GM12878 (cell line): Measurements from ENCODE around the gene HNRNPLL. TPM values are rescaled to one million over a fixed set of nuclear protein-coding genes. Genes with fewer than 3 reads are reported as not detected.

Experiments used
- ATF7 ChIP-seq: fragments of 450-650 bp; IDR thresholded peaks from 2 replicates; pipeline ENCODE4 v1.6.1; 2016; ENCODE audit warnings: low read depth, mild to moderate bottlenecking
- BACH1 ChIP-seq: fragments of 450-650 bp; IDR thresholded peaks from 2 replicates; pipeline ENCODE4 v1.6.1; 2017; ENCODE audit warnings: mild to moderate bottlenecking, borderline replicate concordance
- BRCA1 ChIP-seq: IDR thresholded peaks from 2 replicates; pipeline ENCODE4 v1.6.1; 2011; ENCODE audit warnings: low read depth, low read length, improper control_type of control experiment
- CHD4 ChIP-seq: fragments of 200-600 bp; sonication (generic); IDR thresholded peaks from 2 replicates; pipeline ENCODE4 v1.6.1; 2016; ENCODE audit warnings: mild to moderate bottlenecking
- CREB1 ChIP-seq: IDR thresholded peaks from 2 replicates; pipeline ENCODE4 v1.6.1; 2012; ENCODE audit warnings: low read depth, mild to moderate bottlenecking, inconsistent platforms
- EP300 ChIP-seq, 2 experiments: fragments of 150-350 bp in 1 of 2; IDR thresholded peaks; 2 replicates each; pipeline ENCODE4 v1.6.1; 2011 to 2012; ENCODE audit warnings: low read depth in 2 of 2, low read length in 2 of 2, borderline replicate concordance in 1 of 2, improper control_type of control experiment in 1 of 2, inconsistent platforms in 1 of 2; ENCODE audit not compliant: control insufficient read depth in 1 of 2
- EZH2 ChIP-seq: IDR thresholded peaks from 2 replicates; pipeline ENCODE4 v1.6.1; 2012; ENCODE audit warnings: low read depth, mild to moderate bottlenecking, control low read depth, inconsistent platforms, low read length, borderline replicate concordance; ENCODE audit not compliant: control insufficient read depth
- FOS ChIP-seq: IDR thresholded peaks from 3 replicates; pipeline ENCODE4 v1.6.1; 2011; ENCODE audit warnings: borderline replicate concordance; ENCODE audit not compliant: insufficient read length; ENCODE audit errors: extremely low read depth
- FOXK2 ChIP-seq: fragments of 450-650 bp; IDR thresholded peaks from 2 replicates; pipeline ENCODE4 v1.6.1; 2017; ENCODE audit warnings: mild to moderate bottlenecking, moderate library complexity
- FOXM1 ChIP-seq: IDR thresholded peaks from 2 replicates; pipeline ENCODE4 v1.6.1; 2012; ENCODE audit warnings: low read depth, mild to moderate bottlenecking, inconsistent platforms, low read length, moderate library complexity
- HDAC2 ChIP-seq: fragments of 200-600 bp; sonication (generic); IDR thresholded peaks from 2 replicates; pipeline ENCODE4 v1.6.1; 2017
- KAT2A ChIP-seq: conservative IDR thresholded peaks from 2 replicates; pipeline ENCODE4 v1.6.1; 2011; ENCODE audit warnings: low read depth, low read length; ENCODE audit not compliant: control insufficient read depth
- MEF2B ChIP-seq: fragments of 450-650 bp; IDR thresholded peaks from 2 replicates; pipeline ENCODE4 v1.6.1; 2018; ENCODE audit warnings: mild to moderate bottlenecking, moderate library complexity; ENCODE audit not compliant: partially characterized antibody, poor library complexity, severe bottlenecking
- MXI1 ChIP-seq: fragments of 150-350 bp; IDR thresholded peaks from 2 replicates; pipeline ENCODE4 v1.6.1; 2011; ENCODE audit warnings: low read depth, mild to moderate bottlenecking, inconsistent platforms, low read length, improper control_type of control experiment
- NFYA ChIP-seq: IDR thresholded peaks from 2 replicates; pipeline ENCODE4 v1.6.1; 2011; ENCODE audit warnings: low read depth, mild to moderate bottlenecking, low read length, improper control_type of control experiment, borderline replicate concordance
- NFYB ChIP-seq: IDR thresholded peaks from 2 replicates; pipeline ENCODE4 v1.6.1; 2011; ENCODE audit warnings: low read depth, mild to moderate bottlenecking, low read length, improper control_type of control experiment, moderate library complexity; ENCODE audit not compliant: insufficient read depth
- NR2F1 ChIP-seq: fragments of 450-650 bp; conservative IDR thresholded peaks from 2 replicates; pipeline ENCODE4 v1.6.1; 2017; ENCODE audit warnings: mild to moderate bottlenecking
- POLR2AphosphoS5 ChIP-seq: IDR thresholded peaks from 2 replicates; pipeline ENCODE4 v1.6.1; 2011; ENCODE audit warnings: mild to moderate bottlenecking, low read length, inconsistent platforms
- RAD51 ChIP-seq: fragments of 450-650 bp; IDR thresholded peaks from 2 replicates; pipeline ENCODE4 v1.6.1; 2016; ENCODE audit warnings: moderate library complexity, mild to moderate bottlenecking, inconsistent platforms
- TBL1XR1 ChIP-seq: IDR thresholded peaks from 2 replicates; pipeline ENCODE4 v1.6.1; 2012; ENCODE audit warnings: low read depth, low read length, improper control_type of control experiment
- TCF12 ChIP-seq: IDR thresholded peaks from 2 replicates; pipeline ENCODE4 v1.6.1; 2011; ENCODE audit warnings: low read depth, mild to moderate bottlenecking, low read length
- YY1 ChIP-seq: IDR thresholded peaks from 2 replicates; pipeline ENCODE4 v1.6.1; 2011; ENCODE audit warnings: low read depth, mild to moderate bottlenecking, low read length
- ZBED1 ChIP-seq: IDR thresholded peaks from 2 replicates; pipeline ENCODE4 v1.6.1; 2016; ENCODE audit warnings: borderline replicate concordance
- polyA plus RNA-seq, 11 experiments: library from polyadenylated mRNA; depleted of rRNA in 4 of 11; unstranded in 6 of 11; stranded (reverse) in 5 of 11; fragments of >200 nt; fragmentation: Nextera tagmentation in 4 of 11; fragmentation: Illumina TruSeq in 1 of 11; extraction: Ambion mirVana in 4 of 11; extraction: Trizol in 1 of 11; gene quantifications; 1 replicate in 1 of 11; 2 replicates in 10 of 11; pipeline versions ENCODE4 v1.2.1 to v1.2.3, GENCODE V29; 2011 to 2016; ENCODE audit warnings: inconsistent platforms in 2 of 11, missing spikeins in 2 of 11, low read depth in 1 of 11
- total RNA-seq, 4 experiments: library from RNA; depleted of rRNA in 3 of 4; stranded (reverse); fragments of >200 nt in 3 of 4; fragmentation: Illumina TruSeq in 1 of 4; extraction: Trizol in 1 of 4; gene quantifications; 2 replicates each; pipeline versions ENCODE4 v1.2.1 to v1.2.3, GENCODE V29; 2013 to 2021
- TF ChIP-seq, protein P1 (sequence below): IDR thresholded peaks from 2 replicates; pipeline ENCODE4 v1.6.1; 2012; ENCODE audit warnings: mild to moderate bottlenecking, low read depth, low read length
- TF ChIP-seq, protein P2 (sequence below): fragments of 450-650 bp; IDR thresholded peaks from 2 replicates; pipeline ENCODE4 v1.6.1; 2018; ENCODE audit warnings: borderline replicate concordance, mild to moderate bottlenecking; ENCODE audit not compliant: partially characterized antibody

HNRNPLL gene
- total and polyA plus RNA-seq, 10 of the 15 experiments (the other 5 are each of a cell fraction or from before 2014, with no cell fraction given), result 0.98 to 27.1 (median 2.9) TPM

DNA sequence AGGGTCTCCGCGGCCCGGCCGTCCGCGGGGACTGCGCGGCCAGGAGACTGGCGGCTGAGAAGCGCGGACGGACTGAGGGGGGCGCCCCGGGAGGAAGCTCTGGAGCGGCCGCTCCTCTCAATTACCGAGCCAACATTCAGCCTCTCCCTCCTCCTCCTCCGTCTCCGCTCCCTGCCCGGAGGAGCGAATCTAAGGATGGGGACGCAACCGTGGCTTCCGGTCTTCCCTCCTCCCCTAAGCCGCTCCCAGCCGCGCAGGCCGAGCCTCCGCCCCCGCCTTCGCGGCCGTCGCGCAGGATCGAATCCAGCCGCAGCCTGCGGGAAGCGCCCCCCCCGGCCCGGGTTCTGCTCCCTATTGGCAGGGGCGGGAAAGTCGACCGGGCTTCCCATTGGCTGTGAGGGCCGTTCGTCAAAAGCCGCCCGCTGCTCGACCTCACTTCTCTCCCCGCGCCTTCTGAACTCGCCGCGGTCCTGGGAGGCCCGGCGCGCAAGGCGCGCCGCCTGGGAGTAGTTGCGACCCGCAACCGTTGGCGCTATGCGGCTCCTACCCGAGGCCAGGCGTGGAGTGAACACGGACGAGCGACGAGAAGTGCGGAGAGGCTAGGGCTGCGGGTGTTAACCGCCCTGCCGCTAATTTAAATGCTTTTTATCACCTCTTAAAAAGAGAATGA is at the start of gene HNRNPLL (continued):
- TF ChIP-seq MEF2B (no peak), FOXK2 (no peak), EP300 (IDR thresholded peaks at IDR 0.05; ENCODE audit: borderline replicate concordance in 1 of 2, control insufficient read depth in 1 of 2, low read depth in 2 of 2, low read length in 2 of 2) (no peak; a peak in 1 of 4 replicates), NFYB (peak; percentile 84), TCF12 (0 out of 2 replicates have a peak, but pooled peaks have one; percentile 32), BACH1 (no peak), POLR2AphosphoS5 (no peak; the same call in 1 of the 2 replicates), HDAC2 (no peak), KAT2A (no peak), CREB1 (peak; percentile 64), ZBED1 (no peak), EZH2 (no peak), TBL1XR1 (no peak), BRCA1 (no peak), ATF7 (0 out of 2 replicates have a peak, but pooled peaks have one; percentile 19), RAD51 (no peak), MXI1 (0 out of 2 replicates have a peak, but pooled peaks have one; percentile 10), CHD4 (no peak), YY1 (no peak; the same call in 1 of the 2 replicates), NR2F1 (peak; percentile 62), FOXM1 (no peak), FOS (peak; percentile 23), NFYA (no peak)
- TF ChIP-seq, protein P1, sequence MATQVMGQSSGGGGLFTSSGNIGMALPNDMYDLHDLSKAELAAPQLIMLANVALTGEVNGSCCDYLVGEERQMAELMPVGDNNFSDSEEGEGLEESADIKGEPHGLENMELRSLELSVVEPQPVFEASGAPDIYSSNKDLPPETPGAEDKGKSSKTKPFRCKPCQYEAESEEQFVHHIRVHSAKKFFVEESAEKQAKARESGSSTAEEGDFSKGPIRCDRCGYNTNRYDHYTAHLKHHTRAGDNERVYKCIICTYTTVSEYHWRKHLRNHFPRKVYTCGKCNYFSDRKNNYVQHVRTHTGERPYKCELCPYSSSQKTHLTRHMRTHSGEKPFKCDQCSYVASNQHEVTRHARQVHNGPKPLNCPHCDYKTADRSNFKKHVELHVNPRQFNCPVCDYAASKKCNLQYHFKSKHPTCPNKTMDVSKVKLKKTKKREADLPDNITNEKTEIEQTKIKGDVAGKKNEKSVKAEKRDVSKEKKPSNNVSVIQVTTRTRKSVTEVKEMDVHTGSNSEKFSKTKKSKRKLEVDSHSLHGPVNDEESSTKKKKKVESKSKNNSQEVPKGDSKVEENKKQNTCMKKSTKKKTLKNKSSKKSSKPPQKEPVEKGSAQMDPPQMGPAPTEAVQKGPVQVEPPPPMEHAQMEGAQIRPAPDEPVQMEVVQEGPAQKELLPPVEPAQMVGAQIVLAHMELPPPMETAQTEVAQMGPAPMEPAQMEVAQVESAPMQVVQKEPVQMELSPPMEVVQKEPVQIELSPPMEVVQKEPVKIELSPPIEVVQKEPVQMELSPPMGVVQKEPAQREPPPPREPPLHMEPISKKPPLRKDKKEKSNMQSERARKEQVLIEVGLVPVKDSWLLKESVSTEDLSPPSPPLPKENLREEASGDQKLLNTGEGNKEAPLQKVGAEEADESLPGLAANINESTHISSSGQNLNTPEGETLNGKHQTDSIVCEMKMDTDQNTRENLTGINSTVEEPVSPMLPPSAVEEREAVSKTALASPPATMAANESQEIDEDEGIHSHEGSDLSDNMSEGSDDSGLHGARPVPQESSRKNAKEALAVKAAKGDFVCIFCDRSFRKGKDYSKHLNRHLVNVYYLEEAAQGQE, result no peak
- TF ChIP-seq, protein P2, sequence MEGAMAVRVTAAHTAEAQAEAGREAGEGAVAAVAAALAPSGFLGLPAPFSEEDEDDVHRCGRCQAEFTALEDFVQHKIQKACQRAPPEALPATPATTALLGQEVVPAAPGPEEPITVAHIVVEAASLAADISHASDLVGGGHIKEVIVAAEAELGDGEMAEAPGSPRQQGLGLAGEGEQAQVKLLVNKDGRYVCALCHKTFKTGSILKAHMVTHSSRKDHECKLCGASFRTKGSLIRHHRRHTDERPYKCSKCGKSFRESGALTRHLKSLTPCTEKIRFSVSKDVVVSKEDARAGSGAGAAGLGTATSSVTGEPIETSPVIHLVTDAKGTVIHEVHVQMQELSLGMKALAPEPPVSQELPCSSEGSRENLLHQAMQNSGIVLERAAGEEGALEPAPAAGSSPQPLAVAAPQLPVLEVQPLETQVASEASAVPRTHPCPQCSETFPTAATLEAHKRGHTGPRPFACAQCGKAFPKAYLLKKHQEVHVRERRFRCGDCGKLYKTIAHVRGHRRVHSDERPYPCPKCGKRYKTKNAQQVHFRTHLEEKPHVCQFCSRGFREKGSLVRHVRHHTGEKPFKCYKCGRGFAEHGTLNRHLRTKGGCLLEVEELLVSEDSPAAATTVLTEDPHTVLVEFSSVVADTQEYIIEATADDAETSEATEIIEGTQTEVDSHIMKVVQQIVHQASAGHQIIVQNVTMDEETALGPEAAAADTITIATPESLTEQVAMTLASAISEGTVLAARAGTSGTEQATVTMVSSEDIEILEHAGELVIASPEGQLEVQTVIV, result peak; percentile 13
